ENCODE data around the gene SRMS. TPM values are rescaled to one million over a fixed set of nuclear protein-coding genes. Genes with fewer than 3 reads are reported as not detected.

SRMS gene
- total and polyA plus RNA-seq, 2 donors (not counting 1 experiment from before 2014, with no cell fraction given): 0.17 to 0.54 TPM

- peaks cover 0 to 7% of the 10 kb centered on the region in 2 donors for H3K4me1 ChIP-seq (ENCODE audit: control insufficient read depth in 2 of 2, insufficient read depth in 2 of 2, low read length in 2 of 2)
- H3K4me1 Mint-ChIP-seq: peaks cover 3% of the 10 kb centered on the region
- no peak overlapping the region for H3K4me3 ChIP-seq (ENCODE audit: control extremely low read depth in 1 of 5, extremely low read depth in 1 of 5, insufficient read depth in 1 of 5, low read depth in 2 of 5, low read length in 4 of 5)
- no peaks in the 10 kb centered on the region for H3K9me3 ChIP-seq (ENCODE audit: control extremely low read depth in 1 of 3, control insufficient read depth in 2 of 3, insufficient read depth in 1 of 3, low read length in 2 of 3)
- H3K27me3 ChIP-seq (replicated peaks in 1 of 4; ENCODE audit: control extremely low read depth in 1 of 4, control insufficient read depth in 3 of 4, insufficient read depth in 4 of 4, low read length in 3 of 4): no peaks in the 10 kb centered on the region
- no peak overlapping the region for H2AFZ ChIP-seq (ENCODE audit: insufficient read depth, low read depth, low read length, poor library complexity, severe bottlenecking)
- ChIA-PET POLR2A (interaction anchor here (1.6 kb wide), 1 partner anchor 60 kb away, joined by 5 read pairs; no protein-coding TSS in a partner anchor), CTCF (interaction anchor here (1.1 to 2.5 kb wide), 8 partner anchors 9 to 392 kb away, joined by 3 to 18 read pairs (median 5); partner anchors contain the start of genes PTK6 and TPD52L2)
- H3K27me3 Mint-ChIP-seq: no peaks in the 10 kb centered on the region
- H3K9me3 Mint-ChIP-seq (ENCODE audit: insufficient read depth): no peaks in the 10 kb centered on the region
- intact Hi-C loops (cut with micrococcal nuclease): loop anchor here (5.0 kb wide), 1 partner anchor 60 kb away; no protein-coding TSS in a partner anchor
- no peak overlapping the region for H3K27ac Mint-ChIP-seq
- no peak overlapping the region for H3K4me2 ChIP-seq (replicated peaks; ENCODE audit: low read depth, low read length, poor library complexity, severe bottlenecking)
- H4K20me1 ChIP-seq (ENCODE audit: control insufficient read depth, insufficient read depth, low read length, poor library complexity, severe bottlenecking): no peaks in the 10 kb centered on the region
- H3K79me2 ChIP-seq (ENCODE audit: control insufficient read depth, insufficient read depth, low read length): no peaks in the 10 kb centered on the region
- H3K4me3 Mint-ChIP-seq: no peak overlapping the region
- H3K27ac ChIP-seq (ENCODE audit: low read length in 2 of 2): no peak overlapping the region
- TF ChIP-seq EZH2 (IDR thresholded peaks at IDR 0.05; ENCODE audit: borderline replicate concordance, insufficient read depth, low read depth, low read length, poor library complexity, severe bottlenecking): no peak
- TF ChIP-seq CTCF (IDR thresholded peaks at IDR 0.05): no peak
- H3K36me3 ChIP-seq (replicated peaks in 1 of 2; ENCODE audit: control extremely low read depth in 1 of 2, control insufficient read depth in 1 of 2, extremely low read depth in 1 of 2, insufficient read depth in 2 of 2, low read length in 1 of 2): no peaks in the 10 kb centered on the region
- no peak for ATAC-seq (ENCODE audit: low read depth)
- WGBS (ENCODE audit: insufficient coverage): 95% methylated on average over 18 of the region's 23 CpGs
- H3K9ac ChIP-seq (ENCODE audit: low read length): no peak overlapping the region
- DNase-seq: no peak
Measured at GRCh38 chr20:63582382-63583063, 35.0 kb upstream of the SRMS start.
